ENCODE results near the gene SERP1.

- TF ChIP-seq, protein P1, sequence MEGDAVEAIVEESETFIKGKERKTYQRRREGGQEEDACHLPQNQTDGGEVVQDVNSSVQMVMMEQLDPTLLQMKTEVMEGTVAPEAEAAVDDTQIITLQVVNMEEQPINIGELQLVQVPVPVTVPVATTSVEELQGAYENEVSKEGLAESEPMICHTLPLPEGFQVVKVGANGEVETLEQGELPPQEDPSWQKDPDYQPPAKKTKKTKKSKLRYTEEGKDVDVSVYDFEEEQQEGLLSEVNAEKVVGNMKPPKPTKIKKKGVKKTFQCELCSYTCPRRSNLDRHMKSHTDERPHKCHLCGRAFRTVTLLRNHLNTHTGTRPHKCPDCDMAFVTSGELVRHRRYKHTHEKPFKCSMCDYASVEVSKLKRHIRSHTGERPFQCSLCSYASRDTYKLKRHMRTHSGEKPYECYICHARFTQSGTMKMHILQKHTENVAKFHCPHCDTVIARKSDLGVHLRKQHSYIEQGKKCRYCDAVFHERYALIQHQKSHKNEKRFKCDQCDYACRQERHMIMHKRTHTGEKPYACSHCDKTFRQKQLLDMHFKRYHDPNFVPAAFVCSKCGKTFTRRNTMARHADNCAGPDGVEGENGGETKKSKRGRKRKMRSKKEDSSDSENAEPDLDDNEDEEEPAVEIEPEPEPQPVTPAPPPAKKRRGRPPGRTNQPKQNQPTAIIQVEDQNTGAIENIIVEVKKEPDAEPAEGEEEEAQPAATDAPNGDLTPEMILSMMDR (IDR thresholded peaks at IDR 0.05; ENCODE audit: insufficient read depth, low read length) = no peak
- TF ChIP-seq, protein P2, sequence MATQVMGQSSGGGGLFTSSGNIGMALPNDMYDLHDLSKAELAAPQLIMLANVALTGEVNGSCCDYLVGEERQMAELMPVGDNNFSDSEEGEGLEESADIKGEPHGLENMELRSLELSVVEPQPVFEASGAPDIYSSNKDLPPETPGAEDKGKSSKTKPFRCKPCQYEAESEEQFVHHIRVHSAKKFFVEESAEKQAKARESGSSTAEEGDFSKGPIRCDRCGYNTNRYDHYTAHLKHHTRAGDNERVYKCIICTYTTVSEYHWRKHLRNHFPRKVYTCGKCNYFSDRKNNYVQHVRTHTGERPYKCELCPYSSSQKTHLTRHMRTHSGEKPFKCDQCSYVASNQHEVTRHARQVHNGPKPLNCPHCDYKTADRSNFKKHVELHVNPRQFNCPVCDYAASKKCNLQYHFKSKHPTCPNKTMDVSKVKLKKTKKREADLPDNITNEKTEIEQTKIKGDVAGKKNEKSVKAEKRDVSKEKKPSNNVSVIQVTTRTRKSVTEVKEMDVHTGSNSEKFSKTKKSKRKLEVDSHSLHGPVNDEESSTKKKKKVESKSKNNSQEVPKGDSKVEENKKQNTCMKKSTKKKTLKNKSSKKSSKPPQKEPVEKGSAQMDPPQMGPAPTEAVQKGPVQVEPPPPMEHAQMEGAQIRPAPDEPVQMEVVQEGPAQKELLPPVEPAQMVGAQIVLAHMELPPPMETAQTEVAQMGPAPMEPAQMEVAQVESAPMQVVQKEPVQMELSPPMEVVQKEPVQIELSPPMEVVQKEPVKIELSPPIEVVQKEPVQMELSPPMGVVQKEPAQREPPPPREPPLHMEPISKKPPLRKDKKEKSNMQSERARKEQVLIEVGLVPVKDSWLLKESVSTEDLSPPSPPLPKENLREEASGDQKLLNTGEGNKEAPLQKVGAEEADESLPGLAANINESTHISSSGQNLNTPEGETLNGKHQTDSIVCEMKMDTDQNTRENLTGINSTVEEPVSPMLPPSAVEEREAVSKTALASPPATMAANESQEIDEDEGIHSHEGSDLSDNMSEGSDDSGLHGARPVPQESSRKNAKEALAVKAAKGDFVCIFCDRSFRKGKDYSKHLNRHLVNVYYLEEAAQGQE (IDR thresholded peaks at IDR 0.05; ENCODE audit: insufficient replicate concordance, low read depth) = peak; percentile 69
These were observed at the start of gene SERP1, which contains the start of gene EIF2A for GRCh38 chr3:150546226-150547044.

Measured in HL-60 (cell line).